ENCODE measurements around the gene SMIM10. TPM values are rescaled to one million over a fixed set of nuclear protein-coding genes. Genes with fewer than 3 reads are reported as not detected.

The SMIM10 gene
- total and polyA plus RNA-seq, 2 of the 4 experiments (the other 2 are of a cell fraction), result 2.3 to 6.0 TPM

DNA sequence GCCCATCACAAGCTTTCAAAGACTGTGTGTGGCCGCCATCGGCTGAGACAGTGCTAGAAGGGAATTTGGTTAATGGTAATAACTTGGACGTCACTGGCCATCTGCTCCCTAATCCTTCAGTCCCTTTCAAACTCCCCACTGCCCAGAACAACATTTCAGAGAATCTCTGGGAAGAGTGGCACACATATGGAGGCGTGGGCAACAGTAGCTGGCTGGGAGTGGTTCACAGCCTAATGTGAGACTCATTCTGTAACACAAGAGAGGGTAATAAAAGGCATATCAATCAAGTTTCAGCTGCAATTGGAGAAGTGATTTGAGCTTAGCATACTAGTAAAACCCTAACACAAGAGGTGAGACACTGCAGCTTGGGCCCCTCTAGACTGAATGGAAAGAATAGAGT, 15.4 kb downstream of the SMIM10 start:
- WGBS, 2 experiments (ENCODE audit: extremely low coverage in 2 of 2, insufficient read length in 1 of 2), result no CpG with 5 or more reads among the region's 4 CpGs

More for the DNA sequence above, 15.4 kb downstream of the SMIM10 start:
- Histone ChIP-seq H3K36me3 (ENCODE audit: control insufficient read depth, insufficient read depth, low read length) (no peaks in the 10 kb centered on the region), H3K18ac (ENCODE audit: low read depth, low read length) (no peak overlapping the region), H3K9ac (ENCODE audit: low read depth, low read length) (no peak overlapping the region), H4K20me1 (ENCODE audit: insufficient read depth, low read length) (no peaks in the 10 kb centered on the region), H2BK120ac (ENCODE audit: low read depth, low read length) (no peak overlapping the region), H3K56ac (ENCODE audit: extremely low read depth, insufficient read depth, low read length) (no peak overlapping the region), H3K27me3 (ENCODE audit: control insufficient read depth, insufficient read depth, low read length) (no peaks in the 10 kb centered on the region; the same call in 1 of the 2 replicates), H2AFZ (replicated peaks; ENCODE audit: low read length, poor library complexity) (no peak overlapping the region), H4K5ac (ENCODE audit: low read depth, low read length) (no peak overlapping the region), H3K4me2 (ENCODE audit: low read depth, low read length) (no peak overlapping the region), H4K91ac (ENCODE audit: insufficient read depth, low read depth, low read length) (no peak overlapping the region), H3K79me1 (ENCODE audit: low read depth in 1 of 2, low read length in 2 of 2) (0 out of 4 replicates have a peak, but pooled peaks cover 0 to 12% of the 10 kb centered on the region in 2 experiments), H2BK20ac (ENCODE audit: low read depth, low read length) (no peak overlapping the region), H3K9me3 (ENCODE audit: control insufficient read depth, insufficient read depth, low read length) (no peaks in the 10 kb centered on the region), H3K4me1 (ENCODE audit: control insufficient read depth, insufficient read depth, low read length) (no peaks in the 10 kb centered on the region; the same call in none of the 2 replicates), H3K9me1 (ENCODE audit: insufficient read depth, low read length) (peaks cover 4% of the 10 kb centered on the region), H2BK5ac (ENCODE audit: low read depth, low read length, poor library complexity, severe bottlenecking) (no peak overlapping the region), H2BK15ac (ENCODE audit: low read depth, low read length) (no peak overlapping the region), H4K8ac (ENCODE audit: low read depth in 2 of 2, low read length in 2 of 2) (no peak overlapping the region), H2AK9ac (replicated peaks; ENCODE audit: low read depth, low read length, poor library complexity) (no peak overlapping the region), H2AK5ac (ENCODE audit: low read depth, low read length) (no peak overlapping the region), H3K4ac (ENCODE audit: low read depth, low read length) (no peak overlapping the region), H3K14ac (replicated peaks; ENCODE audit: low read depth, low read length) (no peak overlapping the region), H3K27ac (ENCODE audit: insufficient read depth, low read length) (no peak overlapping the region), H3K4me3 (ENCODE audit: insufficient read depth, low read depth, low read length) (no peak overlapping the region), H3K23ac (ENCODE audit: low read depth, low read length) (no peak overlapping the region)
- no peak for TF ChIP-seq SMC3 (IDR thresholded peaks at IDR 0.05; ENCODE audit: low read depth, low read length)
- no peak for TF ChIP-seq CHD1 (IDR thresholded peaks at IDR 0.05; ENCODE audit: low read depth, low read length)
- no peak for TF ChIP-seq NFE2L2 (IDR thresholded peaks at IDR 0.05; ENCODE audit: low read depth, low read length)
- TF ChIP-seq POLR2A (IDR thresholded peaks at IDR 0.05; ENCODE audit: low read depth, low read length), result no peak
- TF ChIP-seq MAZ (IDR thresholded peaks at IDR 0.05; ENCODE audit: borderline replicate concordance, low read depth, low read length), result no peak
- TF ChIP-seq, protein P1, sequence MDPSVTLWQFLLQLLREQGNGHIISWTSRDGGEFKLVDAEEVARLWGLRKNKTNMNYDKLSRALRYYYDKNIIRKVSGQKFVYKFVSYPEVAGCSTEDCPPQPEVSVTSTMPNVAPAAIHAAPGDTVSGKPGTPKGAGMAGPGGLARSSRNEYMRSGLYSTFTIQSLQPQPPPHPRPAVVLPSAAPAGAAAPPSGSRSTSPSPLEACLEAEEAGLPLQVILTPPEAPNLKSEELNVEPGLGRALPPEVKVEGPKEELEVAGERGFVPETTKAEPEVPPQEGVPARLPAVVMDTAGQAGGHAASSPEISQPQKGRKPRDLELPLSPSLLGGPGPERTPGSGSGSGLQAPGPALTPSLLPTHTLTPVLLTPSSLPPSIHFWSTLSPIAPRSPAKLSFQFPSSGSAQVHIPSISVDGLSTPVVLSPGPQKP (IDR thresholded peaks at IDR 0.05; ENCODE audit: borderline replicate concordance, low read depth, low read length), result no peak
- no peak for TF ChIP-seq CEBPB (IDR thresholded peaks at IDR 0.05; ENCODE audit: low read depth, low read length)
- no peak for TF ChIP-seq RCOR1 (IDR thresholded peaks at IDR 0.05; ENCODE audit: insufficient replicate concordance, low read length)
- no peak for TF ChIP-seq FOS (IDR thresholded peaks at IDR 0.05; ENCODE audit: low read depth, low read length)
- intact Hi-C loops (cut with micrococcal nuclease), result no loop called here
- no peak for ATAC-seq (ENCODE audit: low read depth)
- no peak for DNase-seq
- ChIA-PET CTCF (no interaction called here), POLR2A (ENCODE audit: unreplicated experiment) (no interaction called here)
- BruUV-seq (replicated peaks), result no TSS peak
- in situ Hi-C loops (cut with MboI; ENCODE audit: low sequenced_read_pairs), result loop anchor here (25.0 kb wide), 1 partner anchor 544 kb away; the partner anchor contains the start of gene HPRT1
- dilution Hi-C loops (cut with HindIII; ENCODE audit: low sequenced_read_pairs, unreplicated experiment), result no loop called here

Measured in IMR-90 (cell line).